GM04503 (cell line): ENCODE data around the gene MCHR1.

Experiments used
- DNase-seq: peaks from one replicate; pipeline ENCODE4 v3.0.0-alpha.2; 2012; ENCODE audit warnings: low read depth

MCHR1 gene

GRCh38 chr22:40727070-40727963 is 48.0 kb downstream of the MCHR1 start:
- DNase-seq: no peak

GRCh38 chr22:40727964-40728615 is 48.8 kb downstream of the MCHR1 start:
- no peak for DNase-seq

- DNase-seq: no peak
Measured at GRCh38 chr22:40728731-40729189, 49.5 kb downstream of the MCHR1 start.

- no peak for DNase-seq
Measured at GRCh38 chr22:40729284-40729683, 50.0 kb downstream of the MCHR1 start.
